HepG2 (cell line): ENCODE data around the gene CARS2. TPM values are rescaled to one million over a fixed set of nuclear protein-coding genes. Genes with fewer than 3 reads are reported as not detected.

Experiments used
- ARHGAP35 ChIP-seq: sonication (generic); formaldehyde crosslinking; IDR thresholded peaks from 2 replicates; pipeline ENCODE4 v1.9.0; 2022; ENCODE audit warnings: mild to moderate bottlenecking, inconsistent platforms, moderate library complexity, missing genetic modification reagents, borderline replicate concordance
- CHD2 ChIP-seq: IDR thresholded peaks from 2 replicates; pipeline ENCODE4 v1.6.1; 2011; ENCODE audit warnings: low read depth, low read length, improper control_type of control experiment
- HIVEP1 ChIP-seq: sonication (generic); formaldehyde crosslinking; IDR thresholded peaks from 2 replicates; pipeline ENCODE4 v1.4.0; 2020; ENCODE audit warnings: mild to moderate bottlenecking, missing genetic modification reagents
- HOXA3 ChIP-seq: sonication (generic); formaldehyde crosslinking; IDR thresholded peaks from 2 replicates; pipeline ENCODE4 v1.5.0; 2020; ENCODE audit warnings: missing genetic modification reagents
- NCOA5 ChIP-seq: sonication (generic); formaldehyde crosslinking; IDR thresholded peaks from 2 replicates; pipeline ENCODE4 v1.4.0; 2020; ENCODE audit warnings: missing genetic modification reagents
- SNAPC2 ChIP-seq: sonication (generic); formaldehyde crosslinking; IDR thresholded peaks from 2 replicates; pipeline ENCODE4 v1.8.1; 2022; ENCODE audit warnings: mild to moderate bottlenecking, missing genetic modification reagents
- SRSF4 ChIP-seq: fragments of 200-400 bp; formaldehyde crosslinking; IDR thresholded peaks from one replicate; pipeline ENCODE4 v1.6.1; 2018; ENCODE audit warnings: mild to moderate bottlenecking, low read depth, low read length, moderate library complexity; ENCODE audit not compliant: poor library complexity, severe bottlenecking
- TCF7L2 ChIP-seq: IDR thresholded peaks from 2 replicates; pipeline ENCODE4 v1.6.1; 2011; ENCODE audit warnings: mild to moderate bottlenecking, low read depth, low read length, moderate library complexity
- ZNF326 ChIP-seq: sonication (generic); formaldehyde crosslinking; IDR thresholded peaks from 2 replicates; pipeline ENCODE4 v1.4.0; 2020; ENCODE audit warnings: missing genetic modification reagents, borderline replicate concordance
- ZNF746 ChIP-seq: sonication (generic); formaldehyde crosslinking; IDR thresholded peaks from 2 replicates; pipeline ENCODE4 v1.8.0; 2022; ENCODE audit warnings: mild to moderate bottlenecking, missing genetic modification reagents
- polyA plus RNA-seq, 8 experiments: library from polyadenylated mRNA; depleted of rRNA in 3 of 8; stranded (reverse) in 7 of 8; unstranded in 1 of 8; fragments of >200 nt; fragmentation: Illumina TruSeq in 4 of 8; extraction: Trizol in 4 of 8; gene quantifications; 2 replicates each; pipeline versions ENCODE4 v1.2.1 to v1.2.3, GENCODE V29; 2011 to 2016; ENCODE audit warnings: low read depth in 4 of 8, missing spikeins in 1 of 8, mixed read lengths in 1 of 8; ENCODE audit not compliant: insufficient read depth in 1 of 8
- total RNA-seq, 5 experiments: library from RNA; depleted of rRNA; stranded (reverse); fragments of >200 nt; fragmentation: Illumina TruSeq; extraction: Trizol; gene quantifications; 2 replicates each; pipeline ENCODE4 v1.2.3, GENCODE V29; 2016; ENCODE audit warnings: low read depth in 1 of 5
- TF ChIP-seq, protein P1 (sequence below): IDR thresholded peaks from 2 replicates; pipeline ENCODE4 v1.6.1; 2016; ENCODE audit warnings: low read depth, missing genetic modification reagents, missing compliant biosample characterization
- TF ChIP-seq, protein P2 (sequence below): sonication (generic); formaldehyde crosslinking; IDR thresholded peaks from 2 replicates; pipeline ENCODE4 v1.5.0; 2020; ENCODE audit warnings: mild to moderate bottlenecking, missing genetic modification reagents
- TF ChIP-seq, protein P3 (sequence below), 2 experiments: sonication (generic) in 1 of 2; formaldehyde crosslinking in 1 of 2; IDR thresholded peaks; 2 replicates each; pipeline versions ENCODE4 v1.6.1 to v1.9.0; 2014 to 2022; ENCODE audit warnings: antibody characterized with exemption in 1 of 2, borderline replicate concordance in 1 of 2, inconsistent platforms in 1 of 2, low read depth in 1 of 2, missing genetic modification reagents in 1 of 2
- TF ChIP-seq, protein P4 (sequence below): sonication (generic); formaldehyde crosslinking; IDR thresholded peaks from 2 replicates; pipeline ENCODE4 v1.5.0; 2020; ENCODE audit warnings: missing genetic modification reagents

The CARS2 gene
- total and polyA plus RNA-seq, 2 of the 13 experiments (the other 11 are each of a cell fraction or from before 2014, with no cell fraction given): 41.1 to 59.3 TPM

DNA sequence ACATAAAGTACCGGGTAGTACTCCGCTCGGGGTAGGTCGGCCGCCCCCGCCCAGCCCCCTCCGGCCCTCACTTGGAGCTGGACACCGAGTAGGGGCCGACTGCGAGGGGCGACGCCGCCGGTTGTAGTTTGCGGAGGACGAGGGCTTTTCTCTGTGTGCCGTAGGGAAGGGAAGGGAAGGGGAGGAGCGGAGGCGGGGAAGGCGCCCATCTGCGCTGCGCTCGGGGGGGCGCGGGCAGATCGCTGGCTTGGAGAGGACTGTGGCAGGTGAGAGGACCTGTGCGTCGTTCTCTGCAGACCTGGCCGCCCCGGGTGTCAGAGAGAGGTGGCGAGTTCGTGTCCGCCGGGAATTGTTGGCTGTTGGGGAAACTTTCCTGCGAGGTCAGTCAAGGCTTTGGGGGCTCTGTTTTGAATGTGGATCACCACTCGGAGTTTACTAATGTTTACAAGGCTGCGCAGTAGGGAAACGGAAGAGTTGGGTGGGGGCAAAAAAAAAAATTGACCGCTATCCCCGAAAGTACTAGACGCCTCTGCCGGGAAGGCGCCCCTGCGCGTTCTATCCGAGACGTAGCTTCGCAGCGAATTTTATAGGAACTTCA lies 9.0 kb upstream of the CARS2 start (continued):
- TF ChIP-seq, protein P1, sequence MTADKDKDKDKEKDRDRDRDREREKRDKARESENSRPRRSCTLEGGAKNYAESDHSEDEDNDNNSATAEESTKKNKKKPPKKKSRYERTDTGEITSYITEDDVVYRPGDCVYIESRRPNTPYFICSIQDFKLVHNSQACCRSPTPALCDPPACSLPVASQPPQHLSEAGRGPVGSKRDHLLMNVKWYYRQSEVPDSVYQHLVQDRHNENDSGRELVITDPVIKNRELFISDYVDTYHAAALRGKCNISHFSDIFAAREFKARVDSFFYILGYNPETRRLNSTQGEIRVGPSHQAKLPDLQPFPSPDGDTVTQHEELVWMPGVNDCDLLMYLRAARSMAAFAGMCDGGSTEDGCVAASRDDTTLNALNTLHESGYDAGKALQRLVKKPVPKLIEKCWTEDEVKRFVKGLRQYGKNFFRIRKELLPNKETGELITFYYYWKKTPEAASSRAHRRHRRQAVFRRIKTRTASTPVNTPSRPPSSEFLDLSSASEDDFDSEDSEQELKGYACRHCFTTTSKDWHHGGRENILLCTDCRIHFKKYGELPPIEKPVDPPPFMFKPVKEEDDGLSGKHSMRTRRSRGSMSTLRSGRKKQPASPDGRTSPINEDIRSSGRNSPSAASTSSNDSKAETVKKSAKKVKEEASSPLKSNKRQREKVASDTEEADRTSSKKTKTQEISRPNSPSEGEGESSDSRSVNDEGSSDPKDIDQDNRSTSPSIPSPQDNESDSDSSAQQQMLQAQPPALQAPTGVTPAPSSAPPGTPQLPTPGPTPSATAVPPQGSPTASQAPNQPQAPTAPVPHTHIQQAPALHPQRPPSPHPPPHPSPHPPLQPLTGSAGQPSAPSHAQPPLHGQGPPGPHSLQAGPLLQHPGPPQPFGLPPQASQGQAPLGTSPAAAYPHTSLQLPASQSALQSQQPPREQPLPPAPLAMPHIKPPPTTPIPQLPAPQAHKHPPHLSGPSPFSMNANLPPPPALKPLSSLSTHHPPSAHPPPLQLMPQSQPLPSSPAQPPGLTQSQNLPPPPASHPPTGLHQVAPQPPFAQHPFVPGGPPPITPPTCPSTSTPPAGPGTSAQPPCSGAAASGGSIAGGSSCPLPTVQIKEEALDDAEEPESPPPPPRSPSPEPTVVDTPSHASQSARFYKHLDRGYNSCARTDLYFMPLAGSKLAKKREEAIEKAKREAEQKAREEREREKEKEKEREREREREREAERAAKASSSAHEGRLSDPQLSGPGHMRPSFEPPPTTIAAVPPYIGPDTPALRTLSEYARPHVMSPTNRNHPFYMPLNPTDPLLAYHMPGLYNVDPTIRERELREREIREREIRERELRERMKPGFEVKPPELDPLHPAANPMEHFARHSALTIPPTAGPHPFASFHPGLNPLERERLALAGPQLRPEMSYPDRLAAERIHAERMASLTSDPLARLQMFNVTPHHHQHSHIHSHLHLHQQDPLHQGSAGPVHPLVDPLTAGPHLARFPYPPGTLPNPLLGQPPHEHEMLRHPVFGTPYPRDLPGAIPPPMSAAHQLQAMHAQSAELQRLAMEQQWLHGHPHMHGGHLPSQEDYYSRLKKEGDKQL (CRISPR knock-in tag): no peak
- TF ChIP-seq ARHGAP35 (CRISPR knock-in tag) (no peak; the same call in 1 of the 2 replicates), CHD2 (no peak), SNAPC2 (CRISPR knock-in tag) (no peak; the same call in 1 of the 2 replicates), HOXA3 (CRISPR knock-in tag) (no peak; the same call in 1 of the 2 replicates), ZNF746 (CRISPR knock-in tag) (no peak; the same call in 1 of the 2 replicates), NCOA5 (CRISPR knock-in tag) (no peak), ZNF326 (CRISPR knock-in tag) (no peak), SRSF4 (no peak), HIVEP1 (0 out of 2 replicates have a peak, but pooled peaks have one; percentile 35), TCF7L2 (no peak)
- TF ChIP-seq, protein P2, sequence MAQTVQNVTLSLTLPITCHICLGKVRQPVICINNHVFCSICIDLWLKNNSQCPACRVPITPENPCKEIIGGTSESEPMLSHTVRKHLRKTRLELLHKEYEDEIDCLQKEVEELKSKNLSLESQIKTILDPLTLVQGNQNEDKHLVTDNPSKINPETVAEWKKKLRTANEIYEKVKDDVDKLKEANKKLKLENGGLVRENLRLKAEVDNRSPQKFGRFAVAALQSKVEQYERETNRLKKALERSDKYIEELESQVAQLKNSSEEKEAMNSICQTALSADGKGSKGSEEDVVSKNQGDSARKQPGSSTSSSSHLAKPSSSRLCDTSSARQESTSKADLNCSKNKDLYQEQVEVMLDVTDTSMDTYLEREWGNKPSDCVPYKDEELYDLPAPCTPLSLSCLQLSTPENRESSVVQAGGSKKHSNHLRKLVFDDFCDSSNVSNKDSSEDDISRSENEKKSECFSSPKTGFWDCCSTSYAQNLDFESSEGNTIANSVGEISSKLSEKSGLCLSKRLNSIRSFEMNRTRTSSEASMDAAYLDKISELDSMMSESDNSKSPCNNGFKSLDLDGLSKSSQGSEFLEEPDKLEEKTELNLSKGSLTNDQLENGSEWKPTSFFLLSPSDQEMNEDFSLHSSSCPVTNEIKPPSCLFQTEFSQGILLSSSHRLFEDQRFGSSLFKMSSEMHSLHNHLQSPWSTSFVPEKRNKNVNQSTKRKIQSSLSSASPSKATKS (CRISPR knock-in tag): no peak
- TF ChIP-seq, protein P3, sequence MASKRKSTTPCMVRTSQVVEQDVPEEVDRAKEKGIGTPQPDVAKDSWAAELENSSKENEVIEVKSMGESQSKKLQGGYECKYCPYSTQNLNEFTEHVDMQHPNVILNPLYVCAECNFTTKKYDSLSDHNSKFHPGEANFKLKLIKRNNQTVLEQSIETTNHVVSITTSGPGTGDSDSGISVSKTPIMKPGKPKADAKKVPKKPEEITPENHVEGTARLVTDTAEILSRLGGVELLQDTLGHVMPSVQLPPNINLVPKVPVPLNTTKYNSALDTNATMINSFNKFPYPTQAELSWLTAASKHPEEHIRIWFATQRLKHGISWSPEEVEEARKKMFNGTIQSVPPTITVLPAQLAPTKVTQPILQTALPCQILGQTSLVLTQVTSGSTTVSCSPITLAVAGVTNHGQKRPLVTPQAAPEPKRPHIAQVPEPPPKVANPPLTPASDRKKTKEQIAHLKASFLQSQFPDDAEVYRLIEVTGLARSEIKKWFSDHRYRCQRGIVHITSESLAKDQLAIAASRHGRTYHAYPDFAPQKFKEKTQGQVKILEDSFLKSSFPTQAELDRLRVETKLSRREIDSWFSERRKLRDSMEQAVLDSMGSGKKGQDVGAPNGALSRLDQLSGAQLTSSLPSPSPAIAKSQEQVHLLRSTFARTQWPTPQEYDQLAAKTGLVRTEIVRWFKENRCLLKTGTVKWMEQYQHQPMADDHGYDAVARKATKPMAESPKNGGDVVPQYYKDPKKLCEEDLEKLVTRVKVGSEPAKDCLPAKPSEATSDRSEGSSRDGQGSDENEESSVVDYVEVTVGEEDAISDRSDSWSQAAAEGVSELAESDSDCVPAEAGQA (IDR thresholded peaks at IDR 0.05; ENCODE audit: low read depth): no peak
- TF ChIP-seq, protein P3 (CRISPR knock-in tag; IDR thresholded peaks at IDR 0.05; ENCODE audit: borderline replicate concordance): 0 out of 2 replicates have a peak, but pooled peaks have one; percentile 66
- TF ChIP-seq, protein P4, sequence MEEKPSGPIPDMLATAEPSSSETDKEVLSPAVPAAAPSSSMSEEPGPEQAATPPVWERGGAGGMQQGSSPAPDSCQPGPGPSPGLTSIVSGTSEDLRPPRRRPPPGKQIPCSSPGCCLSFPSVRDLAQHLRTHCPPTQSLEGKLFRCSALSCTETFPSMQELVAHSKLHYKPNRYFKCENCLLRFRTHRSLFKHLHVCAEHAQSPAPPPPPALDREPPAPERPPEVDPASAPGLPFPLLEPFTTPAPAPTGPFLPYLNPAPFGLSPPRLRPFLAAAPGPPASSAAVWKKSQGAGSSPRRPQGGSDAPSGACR (CRISPR knock-in tag): no peak
